Cardiac ventricle fibroblast (primary cell): ENCODE data around the gene YIPF5. TPM values are rescaled to one million over a fixed set of nuclear protein-coding genes. Genes with fewer than 3 reads are reported as not detected.

Source experiments
- total RNA-seq: library from RNA; depleted of rRNA; stranded (reverse); fragments of >200 nt; gene quantifications from 2 replicates; pipeline ENCODE4 v1.2.3, GENCODE V29; 2015

The YIPF5 gene
- total RNA-seq: 49.5 and 56.1 TPM in 2 replicates

DNA sequence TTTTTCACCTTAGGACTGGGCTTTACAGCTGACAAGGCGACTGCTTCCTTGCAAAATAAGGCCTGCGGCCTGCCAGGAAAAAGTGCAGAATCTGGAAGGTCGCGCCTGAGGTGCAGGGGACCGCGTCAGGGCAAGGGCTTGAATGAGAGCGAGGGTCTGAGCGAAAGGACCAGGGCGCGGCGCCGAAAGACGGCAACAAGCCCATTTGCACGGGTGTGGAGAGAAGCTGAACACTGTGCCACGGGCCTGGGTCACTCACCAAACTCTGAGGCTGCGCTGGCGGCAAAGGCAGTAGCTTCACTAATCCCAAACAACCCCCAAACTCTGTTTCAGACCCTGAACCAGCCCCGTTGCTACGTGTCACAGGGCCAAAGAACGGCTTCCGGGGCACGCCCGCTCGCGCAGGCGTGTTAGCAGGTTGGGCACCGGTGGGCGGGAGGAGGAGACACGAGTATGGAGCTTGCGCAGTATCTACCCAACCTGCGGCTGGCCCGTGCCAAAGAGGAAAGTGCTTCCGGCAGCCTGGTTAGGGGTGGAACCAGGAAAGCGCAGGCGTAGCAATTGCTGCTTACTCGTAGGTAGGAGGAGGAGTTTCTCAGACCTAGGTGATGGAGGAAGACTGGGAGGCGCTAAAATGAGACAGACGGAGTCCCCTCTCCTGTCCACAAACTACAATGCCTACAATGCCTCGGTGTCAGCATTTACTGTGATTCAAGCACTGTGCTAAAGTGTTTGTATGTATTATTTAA lies at the start of gene YIPF5, which contains the start of gene KCTD16:
TSS of gene YIPF5 (minus strand) at position 384 of the 749 bp plus-strand sequence. CDS start 704 bp downstream, outside the sequence.
TSS of gene KCTD16 (plus strand) at position 598 of the 749 bp plus-strand sequence.

Other genes starting within 250 kb of the YIPF5 start
- 0.10 and 0.12 TPM in 2 replicates for gene KCTD16, start 214 bp upstream of the YIPF5 start, total RNA-seq